GM13977 (cell line): ENCODE results near the gene GRXCR2.

ENCODE experiments used
- DNase-seq: peaks from one replicate; pipeline ENCODE4 v3.0.0; 2012; ENCODE audit warnings: low spot score
- CTCF ChIP-seq: IDR thresholded peaks from 2 replicates; pipeline ENCODE4 v1.5.1; 2012; ENCODE audit warnings: mild to moderate bottlenecking, control low read depth; ENCODE audit not compliant: insufficient read depth; ENCODE audit errors: extremely low read depth, missing control alignments
- in situ Hi-C: fragments of 300-500 bp; cut with MboI; formaldehyde crosslinking; loops from one replicate; pipeline ENCODE4 v1.12.0; 2022; ENCODE audit warnings: low sequenced_read_pairs, low pct_unique_long_range_greater_than_20kb, mixed read lengths, inconsistent platforms; ENCODE audit not compliant: unreplicated experiment

The GRXCR2 gene

DNA sequence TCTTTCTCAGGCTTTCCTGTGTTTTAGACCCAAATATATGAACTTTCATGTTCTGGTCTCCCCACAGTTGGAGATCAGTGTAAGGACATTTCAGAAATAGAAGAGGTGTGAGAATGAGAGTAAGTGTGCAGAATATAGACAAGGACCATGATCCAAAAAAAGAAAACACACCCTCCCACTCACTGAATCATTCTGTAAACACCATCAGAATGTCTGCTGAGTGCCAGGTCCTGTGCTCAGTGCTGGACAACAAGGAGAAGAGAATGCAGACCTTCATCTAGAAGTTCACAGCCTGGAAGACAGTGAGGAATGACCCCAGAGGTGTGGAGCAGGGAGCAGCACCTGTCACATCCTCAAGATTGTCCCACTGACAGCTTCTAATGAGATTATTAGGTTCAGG lies 44.5 kb upstream of the GRXCR2 start:
- no peak for TF ChIP-seq CTCF
- no peak for DNase-seq
- in situ Hi-C loops, result no loop called here

DNA sequence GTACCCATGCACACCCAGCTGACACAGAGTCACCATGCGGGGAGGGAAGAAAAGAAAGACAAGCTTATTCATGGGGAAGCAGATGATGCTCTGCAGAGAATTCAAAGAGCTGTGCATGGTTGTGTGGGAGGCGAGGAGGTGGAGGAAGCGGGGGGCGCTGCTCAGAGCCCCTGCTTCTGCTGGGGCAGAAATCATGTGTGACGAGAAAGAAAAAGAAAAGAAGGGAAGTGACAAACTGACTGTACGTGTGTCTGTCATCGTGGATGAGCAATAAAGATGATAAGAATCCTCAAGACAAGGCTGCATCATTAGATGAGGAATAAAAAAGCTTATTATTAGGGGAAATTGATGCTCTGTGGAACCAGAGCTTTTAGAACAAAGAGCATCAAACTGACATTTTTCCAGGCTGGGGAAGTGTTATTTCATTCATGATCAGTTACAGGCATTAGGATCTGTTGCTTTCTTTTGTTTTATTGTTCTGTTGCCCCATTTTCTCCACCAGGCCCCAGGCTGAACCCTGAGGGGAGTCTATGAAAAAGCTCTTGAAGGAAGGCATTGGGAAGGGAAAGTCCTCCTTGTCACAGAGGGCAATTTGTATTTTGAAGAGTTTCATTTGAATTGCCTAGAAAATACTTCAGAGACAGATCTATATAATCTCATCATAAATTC lies 43.3 kb upstream of the GRXCR2 start:
- in situ Hi-C loops, result no loop called here
- no peak for DNase-seq
- no peak for TF ChIP-seq CTCF

DNA sequence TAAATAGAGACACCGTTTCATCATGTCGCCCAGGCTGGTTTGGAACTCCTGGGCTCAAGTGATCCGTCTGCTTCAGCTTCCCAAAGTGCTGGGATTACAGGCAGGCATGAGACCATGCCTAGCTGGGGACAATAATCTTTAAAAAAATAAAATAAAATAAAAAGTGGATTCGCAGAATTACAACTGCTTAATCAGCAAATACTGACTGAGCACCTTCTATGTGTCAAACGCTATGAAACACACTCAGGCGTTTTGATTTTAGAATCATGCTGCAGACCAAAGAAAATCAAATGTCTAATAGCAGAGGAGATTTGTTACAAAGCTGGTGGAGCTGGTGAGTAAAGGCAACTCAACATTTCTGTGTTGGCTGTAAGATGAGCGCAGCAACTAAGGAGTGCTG lies 40.9 kb upstream of the GRXCR2 start:
- TF ChIP-seq CTCF, result no peak
- in situ Hi-C loops, result no loop called here
- DNase-seq, result no peak

GRCh38 chr5:145912594-145912993 lies 39.8 kb upstream of the GRXCR2 start:
- in situ Hi-C loops, result no loop called here
- no peak for DNase-seq
- no peak for TF ChIP-seq CTCF

GRCh38 chr5:145912019-145912418 lies 39.2 kb upstream of the GRXCR2 start:
- TF ChIP-seq CTCF, result no peak
- no peak for DNase-seq
- in situ Hi-C loops, result no loop called here

DNA sequence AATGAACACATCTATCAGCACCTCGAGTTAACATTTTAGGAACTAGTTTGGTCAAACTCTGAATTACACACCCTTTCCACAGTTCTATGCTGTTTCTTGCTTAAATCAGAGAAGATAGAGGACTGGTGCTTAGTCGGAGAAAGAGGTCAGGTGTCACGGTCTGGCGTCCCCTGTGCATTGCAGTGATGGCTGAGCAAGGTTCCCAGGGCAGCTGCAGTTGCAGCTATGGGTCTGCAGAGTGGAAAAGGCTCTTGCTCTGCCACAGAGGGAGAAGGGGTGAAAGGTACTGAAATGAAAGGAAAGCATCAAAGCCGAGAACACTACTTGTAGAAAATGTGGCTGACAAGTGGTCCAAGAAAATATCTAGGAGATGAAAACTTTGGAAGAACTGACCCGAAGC lies 38.4 kb upstream of the GRXCR2 start:
- no peak for DNase-seq
- in situ Hi-C loops, result no loop called here
- TF ChIP-seq CTCF, result no peak
